Osteocyte (in vitro differentiated cells): ENCODE measurements around the gene SBF2. TPM values are rescaled to one million over a fixed set of nuclear protein-coding genes. Genes with fewer than 3 reads are reported as not detected.

ENCODE experiments used
- DNase-seq: peaks from one replicate; pipeline ENCODE4 v3.0.0; 2021; ENCODE audit warnings: mixed read lengths; ENCODE audit not compliant: unreplicated experiment; ENCODE audit errors: extremely low spot score
- H3K27ac Mint-ChIP-seq: one replicate; pipeline ENCODE4 v1.8.0; 2021; ENCODE audit warnings: mild to moderate bottlenecking, mixed read lengths; ENCODE audit not compliant: unreplicated experiment
- H3K27me3 Mint-ChIP-seq: one replicate; pipeline ENCODE4 v1.8.0; 2021; ENCODE audit warnings: mixed read lengths; ENCODE audit not compliant: unreplicated experiment
- H3K36me3 Mint-ChIP-seq: one replicate; pipeline ENCODE4 v1.8.0; 2021; ENCODE audit warnings: mixed read lengths; ENCODE audit not compliant: unreplicated experiment
- H3K4me1 Mint-ChIP-seq: one replicate; pipeline ENCODE4 v1.8.0; 2021; ENCODE audit warnings: mixed read lengths; ENCODE audit not compliant: unreplicated experiment
- H3K4me3 Mint-ChIP-seq: one replicate; pipeline ENCODE4 v1.8.0; 2021; ENCODE audit warnings: mild to moderate bottlenecking, moderate library complexity, mixed read lengths; ENCODE audit not compliant: unreplicated experiment
- H3K9me3 Mint-ChIP-seq: one replicate; pipeline ENCODE4 v1.8.0; 2021; ENCODE audit warnings: mixed read lengths; ENCODE audit not compliant: unreplicated experiment
- CTCF ChIP-seq: fragments of 200-600 bp; sonication (generic); IDR thresholded peaks from 2 replicates; pipeline ENCODE4 v1.5.0; 2021; ENCODE audit warnings: antibody characterized with exemption, mild to moderate bottlenecking, moderate library complexity
- total RNA-seq: library from RNA; stranded (reverse); gene quantifications from 2 replicates; pipeline ENCODE4 v1.2.1, GENCODE V29; 2021

SBF2 gene
- total RNA-seq, 1 donor from 2014 or later, result 65.2 TPM

- H3K27me3 Mint-ChIP-seq, result no peaks in the 10 kb centered on the region
- no peaks in the 10 kb centered on the region for H3K9me3 Mint-ChIP-seq
- H3K36me3 Mint-ChIP-seq, result peaks cover 13% of the 10 kb centered on the region
- no peak overlapping the region for H3K27ac Mint-ChIP-seq
- no peak for DNase-seq
- H3K4me3 Mint-ChIP-seq, result no peak overlapping the region
- peaks cover 63% of the 10 kb centered on the region for H3K4me1 Mint-ChIP-seq
- no peak for TF ChIP-seq CTCF
Measured at GRCh38 chr11:9855579-9856287, 438.3 kb downstream of the SBF2 start.

DNA sequence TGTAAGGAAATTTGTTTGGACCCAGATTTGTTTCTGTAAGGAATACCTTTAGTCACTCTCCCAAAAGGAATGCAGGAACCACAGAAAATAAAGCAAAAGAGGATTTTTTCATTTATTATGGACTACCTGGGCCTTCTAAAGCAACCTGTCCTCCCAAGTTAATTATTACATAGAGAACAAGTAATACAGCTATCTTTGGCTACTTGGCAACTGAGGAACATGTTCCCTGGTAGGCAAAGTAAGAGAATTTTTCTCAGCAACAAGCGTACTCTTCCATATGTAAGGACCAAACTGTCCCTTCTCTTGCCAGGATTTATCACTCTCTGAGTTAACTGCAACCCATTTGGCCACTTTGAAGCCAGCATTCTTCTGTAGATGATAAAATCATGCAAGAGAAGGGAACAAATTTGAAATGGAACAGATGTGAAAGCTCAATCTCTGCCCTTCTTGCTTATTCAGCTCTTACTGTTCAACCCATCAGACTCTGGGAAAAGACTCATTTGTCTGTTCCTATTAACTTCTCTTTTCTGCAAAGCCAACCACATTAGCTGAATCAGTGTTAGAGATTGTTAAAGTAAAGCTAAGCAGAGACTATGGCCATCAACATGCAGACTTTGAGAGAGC lies 440.0 kb downstream of the SBF2 start:
- H3K9me3 Mint-ChIP-seq, result no peaks in the 10 kb centered on the region
- no peak for DNase-seq
- no peaks in the 10 kb centered on the region for H3K27me3 Mint-ChIP-seq
- peaks cover 59% of the 10 kb centered on the region for H3K4me1 Mint-ChIP-seq
- H3K27ac Mint-ChIP-seq, result peak overlapping the region; percentile 61
- TF ChIP-seq CTCF, result no peak
- no peak overlapping the region for H3K4me3 Mint-ChIP-seq
- peaks cover 24% of the 10 kb centered on the region for H3K36me3 Mint-ChIP-seq

GRCh38 chr11:9852465-9852864 lies 441.6 kb downstream of the SBF2 start:
- no peak for TF ChIP-seq CTCF
- H3K36me3 Mint-ChIP-seq, result peaks cover 27% of the 10 kb centered on the region
- no peaks in the 10 kb centered on the region for H3K9me3 Mint-ChIP-seq
- peaks cover 51% of the 10 kb centered on the region for H3K4me1 Mint-ChIP-seq
- no peaks in the 10 kb centered on the region for H3K27me3 Mint-ChIP-seq
- DNase-seq, result no peak
- peak overlapping the region; percentile 82 for H3K27ac Mint-ChIP-seq
- no peak overlapping the region for H3K4me3 Mint-ChIP-seq

DNA sequence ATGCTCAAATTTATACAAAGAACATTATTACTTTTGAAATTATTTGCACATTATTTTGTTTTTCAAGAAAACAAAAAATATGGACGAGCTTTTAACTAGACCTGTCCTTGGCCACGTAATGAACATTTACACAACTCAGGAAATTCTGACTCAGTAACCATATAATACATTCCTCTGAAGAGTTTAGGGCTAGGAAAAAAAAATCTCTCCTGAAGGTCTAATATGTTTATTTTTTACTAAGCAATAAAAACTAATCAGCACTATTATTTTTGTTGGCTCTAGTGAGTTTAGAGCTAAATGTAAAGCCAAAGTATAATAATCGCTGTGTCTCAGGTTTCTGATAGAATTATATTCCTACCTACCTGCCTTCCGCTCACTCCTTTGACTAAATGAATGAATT lies 442.7 kb downstream of the SBF2 start:
- Mint-ChIP-seq H3K4me3 (no peak overlapping the region), H3K9me3 (no peaks in the 10 kb centered on the region), H3K4me1 (peaks cover 51% of the 10 kb centered on the region), H3K36me3 (peaks cover 32% of the 10 kb centered on the region), H3K27me3 (no peaks in the 10 kb centered on the region), H3K27ac (peak overlapping the region; percentile 82)
- no peak for TF ChIP-seq CTCF
- DNase-seq, result no peak

GRCh38 chr11:9850224-9850895 lies 443.7 kb downstream of the SBF2 start:
- DNase-seq, result no peak
- H3K4me3 Mint-ChIP-seq, result no peak overlapping the region
- peak overlapping the region; percentile 55 for H3K27ac Mint-ChIP-seq
- no peak for TF ChIP-seq CTCF
- H3K4me1 Mint-ChIP-seq, result peaks cover 52% of the 10 kb centered on the region
- no peaks in the 10 kb centered on the region for H3K9me3 Mint-ChIP-seq
- no peaks in the 10 kb centered on the region for H3K27me3 Mint-ChIP-seq
- H3K36me3 Mint-ChIP-seq, result peaks cover 39% of the 10 kb centered on the region
